Cardiac fibroblast (primary cell): ENCODE results near the gene SLC16A3.

Source experiments
- DNase-seq, 2 donors: peaks; one replicate each; pipeline versions ENCODE4 v3.0.0 to v3.0.0-alpha.2; 2010; ENCODE audit warnings: low read depth in 2 of 2
- H3K4me3 ChIP-seq, 2 donors: replicated peaks in 1 of 2; 1 replicate in 1 of 2; 2 replicates in 1 of 2; pipeline ENCODE4 v1.5.1; 2011; ENCODE audit warnings: low read depth in 2 of 2, low read length in 2 of 2, mild to moderate bottlenecking in 2 of 2, moderate library complexity in 1 of 2
- CTCF ChIP-seq: IDR thresholded peaks from one replicate; pipeline ENCODE4 v1.5.1; 2011; ENCODE audit warnings: low read depth, mild to moderate bottlenecking, low read length, inconsistent platforms

SLC16A3 gene

GRCh38 chr17:82234211-82235055, 5.6 kb downstream of the SLC16A3 start:
- no peak overlapping the region for H3K4me3 ChIP-seq
- no peak for TF ChIP-seq CTCF
- peak in 1 of 2 donors; percentile 8 for DNase-seq

GRCh38 chr17:82235056-82235774, 6.4 kb downstream of the SLC16A3 start:
- no peak for DNase-seq
- no peak overlapping the region for H3K4me3 ChIP-seq

GRCh38 chr17:82235775-82236141, 6.9 kb downstream of the SLC16A3 start:
- no peak overlapping the region for H3K4me3 ChIP-seq
- DNase-seq, result no peak
- no peak for TF ChIP-seq CTCF

More at GRCh38 chr17:82235056-82235774, 6.4 kb downstream of the SLC16A3 start:
- no peak for TF ChIP-seq CTCF

- no peak overlapping the region for H3K4me3 ChIP-seq
- TF ChIP-seq CTCF, result peak; percentile 80
- DNase-seq, result peak; percentile 59 to 64
Observed at GRCh38 chr17:82236142-82236971, 7.5 kb downstream of the SLC16A3 start.

- TF ChIP-seq CTCF, result no peak
- no peak overlapping the region for H3K4me3 ChIP-seq
- DNase-seq, result no peak
Observed at GRCh38 chr17:82237083-82237745, 8.4 kb downstream of the SLC16A3 start.
